ENCODE results near the gene FAT1.

GRCh38 chr4:186605261-186605865 is 118.3 kb downstream of the FAT1 start:
- no peak for TF ChIP-seq IRF2 (CRISPR knock-in tag; IDR thresholded peaks at IDR 0.05; ENCODE audit: borderline replicate concordance, low read depth)
- no peak for TF ChIP-seq CTCF (IDR thresholded peaks at IDR 0.05)
- no peak for TF ChIP-seq JUN (CRISPR knock-in tag; IDR thresholded peaks at IDR 0.05)
- TF ChIP-seq ESRRA (CRISPR knock-in tag; IDR thresholded peaks at IDR 0.05; ENCODE audit: borderline replicate concordance) = no peak
- TF ChIP-seq CREB1 (CRISPR knock-in tag; IDR thresholded peaks at IDR 0.05) = no peak
- TF ChIP-seq MAX (CRISPR knock-in tag; IDR thresholded peaks at IDR 0.05) = no peak
- no peak for TF ChIP-seq ATF2 (CRISPR knock-in tag; IDR thresholded peaks at IDR 0.05; ENCODE audit: borderline replicate concordance, low read depth)
- TF ChIP-seq ZNF423 (CRISPR knock-in tag; IDR thresholded peaks at IDR 0.05) = no peak
- TF ChIP-seq ATF1 (CRISPR knock-in tag; IDR thresholded peaks at IDR 0.05) = no peak
- no peak for TF ChIP-seq IRF1 (CRISPR knock-in tag; IDR thresholded peaks at IDR 0.05)
- no peak for TF ChIP-seq USF2 (CRISPR knock-in tag; IDR thresholded peaks at IDR 0.05)

Data from WTC11 (cell line).